ENCODE results near the gene KCNG2.

The KCNG2 gene

DNA sequence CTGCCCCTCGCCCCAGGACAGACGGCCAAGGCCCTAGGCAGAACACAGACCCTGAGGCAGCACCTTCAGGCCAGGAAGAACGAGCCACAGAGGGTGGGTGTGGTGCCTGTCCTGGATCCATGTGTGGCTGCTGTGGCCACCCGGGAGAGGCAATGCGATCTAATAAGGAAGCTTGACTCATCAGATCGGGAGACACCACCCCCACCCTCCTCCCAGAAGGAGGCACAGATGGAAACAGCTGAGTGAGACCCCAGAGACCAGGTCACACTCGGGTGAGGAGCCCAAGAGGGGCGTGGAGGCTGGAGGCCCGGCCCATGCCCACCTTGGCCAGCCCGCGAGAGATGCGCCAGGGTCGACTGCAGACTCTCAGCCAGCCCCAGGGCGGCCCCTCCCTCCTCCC is 20.3 kb downstream of the KCNG2 start:
- no peak for DNase-seq (ENCODE audit: low read depth in 2 of 3, low spot score in 1 of 3)

DNA sequence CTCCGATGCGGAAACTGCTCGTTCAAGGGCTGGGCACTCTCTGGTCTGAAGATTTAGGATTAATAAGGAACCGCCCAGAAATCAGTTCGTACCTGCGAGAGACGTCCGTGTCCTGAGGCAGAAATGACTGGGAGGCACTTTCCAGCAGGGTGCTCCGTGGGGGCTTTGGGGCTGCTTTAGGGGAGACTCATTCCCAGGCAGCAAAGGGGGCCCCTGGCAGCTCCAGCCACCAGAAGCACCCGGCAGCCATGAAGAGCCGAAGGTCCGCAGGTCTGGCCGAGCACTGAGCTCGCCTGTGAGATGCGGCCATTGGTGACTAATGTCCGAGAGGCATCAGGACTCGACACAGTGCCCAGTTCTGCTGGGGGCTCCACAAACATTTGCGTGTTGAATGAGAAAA is 20.9 kb downstream of the KCNG2 start:
- DNase-seq (ENCODE audit: low read depth in 2 of 3, low spot score in 1 of 3): no peak

DNA sequence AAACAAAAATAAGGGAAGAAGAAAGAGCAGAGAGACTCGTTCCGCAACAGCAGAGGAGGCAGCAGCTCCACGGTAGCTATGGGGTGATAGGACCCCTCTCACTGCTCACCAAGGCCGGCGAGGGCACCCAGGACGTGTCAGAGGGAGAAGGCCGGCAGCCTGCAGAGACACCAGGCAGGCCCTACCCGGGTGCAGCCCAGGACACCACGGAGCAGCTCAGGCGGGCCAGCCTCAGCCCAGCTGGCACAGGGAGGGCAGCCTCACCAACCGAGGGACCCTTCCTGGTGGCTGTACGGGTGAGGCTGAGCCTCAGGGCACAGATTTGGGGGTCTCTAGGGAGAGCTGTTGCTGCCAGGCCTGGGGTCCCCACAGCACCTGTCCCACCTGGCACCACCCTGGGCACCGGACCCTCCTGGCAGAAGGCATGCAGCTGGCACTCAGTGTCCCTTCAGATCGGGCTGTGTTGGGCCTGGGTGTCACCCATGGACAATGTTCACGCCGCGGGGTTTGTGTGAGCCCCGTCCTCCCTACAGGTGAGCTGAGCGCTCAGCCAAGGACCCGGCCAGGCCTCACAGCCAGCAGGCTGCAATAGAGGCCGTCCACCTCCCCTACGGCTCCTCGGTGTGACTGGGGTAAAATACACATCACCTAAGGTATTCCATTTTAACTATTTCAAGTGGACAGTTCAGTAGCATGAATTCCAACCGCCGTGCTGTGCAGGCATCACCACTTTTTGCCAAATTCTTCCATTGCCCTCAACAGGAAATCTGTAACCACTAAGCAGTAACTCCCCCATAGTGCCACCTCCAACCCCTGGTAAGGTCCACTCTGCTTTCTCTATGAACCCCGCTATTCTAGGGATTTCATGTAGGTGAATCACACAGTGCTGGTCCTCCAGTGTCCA is 21.6 kb downstream of the KCNG2 start:
- no peak for DNase-seq (ENCODE audit: low read depth in 2 of 3, low spot score in 1 of 3)

DNA sequence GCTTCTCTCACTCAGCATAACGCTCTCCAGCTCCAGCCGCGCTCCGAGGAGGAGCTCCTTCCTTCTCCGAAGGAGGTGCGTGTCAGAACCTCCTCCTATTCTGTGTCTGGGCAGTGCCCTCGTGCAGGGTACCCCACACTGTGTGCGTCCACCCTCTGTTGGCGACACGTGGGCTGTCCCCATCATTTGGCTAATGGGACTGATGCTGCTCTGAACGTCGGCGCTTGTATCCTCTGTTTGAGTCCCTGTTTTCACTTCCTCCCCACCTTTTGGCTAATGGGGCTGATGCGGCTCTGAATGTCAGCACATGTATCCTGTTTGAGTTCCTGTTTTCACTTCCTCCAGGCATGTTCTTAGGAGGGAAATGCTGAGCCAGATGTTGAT is 22.2 kb downstream of the KCNG2 start:
- no peak for DNase-seq (ENCODE audit: low read depth in 2 of 3, low spot score in 1 of 3)

DNA sequence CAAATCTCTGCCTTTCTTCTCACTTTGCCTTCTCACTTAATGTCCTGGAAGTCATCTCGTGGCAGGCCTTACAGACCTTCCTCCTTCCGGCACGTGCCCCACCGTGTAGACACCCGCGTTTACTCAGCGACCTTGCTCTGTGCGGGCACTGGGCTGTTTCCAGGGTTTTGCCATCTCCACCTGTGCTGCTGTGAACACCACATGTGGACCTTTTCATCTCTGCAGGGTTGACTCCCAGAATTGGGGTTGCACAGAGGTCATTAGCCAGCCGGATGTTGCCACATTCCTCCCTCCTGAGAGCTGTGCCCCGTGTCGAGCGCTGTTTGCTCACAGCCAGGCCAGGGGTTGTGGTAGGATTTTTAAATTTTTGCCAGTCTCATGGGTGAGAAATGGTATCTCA is 25.4 kb downstream of the KCNG2 start:
- no peak for DNase-seq (ENCODE audit: low read depth in 2 of 3, low spot score in 1 of 3)

DNA sequence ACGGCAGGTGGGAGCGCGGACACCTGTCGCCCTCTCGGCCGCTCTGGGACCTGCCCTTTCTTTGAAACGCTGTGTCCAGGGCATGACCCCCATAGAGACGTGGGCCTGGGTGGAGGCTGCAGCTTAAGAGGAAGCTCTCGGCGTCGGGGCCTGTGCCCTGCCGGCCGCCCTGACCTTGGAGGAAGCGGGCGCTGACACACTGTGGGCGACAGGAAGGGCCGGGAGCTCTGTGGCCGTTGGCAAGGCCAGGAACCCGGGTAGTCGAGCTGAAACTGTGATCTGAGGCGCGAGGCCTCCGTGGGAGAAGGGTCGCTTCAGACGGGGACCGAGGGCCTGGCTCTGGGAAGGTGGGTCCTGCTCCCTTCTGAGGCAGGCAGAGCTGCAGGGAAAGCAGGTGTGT is 28.2 kb downstream of the KCNG2 start:
- no peak for DNase-seq (ENCODE audit: low read depth in 2 of 3, low spot score in 1 of 3)

DNA sequence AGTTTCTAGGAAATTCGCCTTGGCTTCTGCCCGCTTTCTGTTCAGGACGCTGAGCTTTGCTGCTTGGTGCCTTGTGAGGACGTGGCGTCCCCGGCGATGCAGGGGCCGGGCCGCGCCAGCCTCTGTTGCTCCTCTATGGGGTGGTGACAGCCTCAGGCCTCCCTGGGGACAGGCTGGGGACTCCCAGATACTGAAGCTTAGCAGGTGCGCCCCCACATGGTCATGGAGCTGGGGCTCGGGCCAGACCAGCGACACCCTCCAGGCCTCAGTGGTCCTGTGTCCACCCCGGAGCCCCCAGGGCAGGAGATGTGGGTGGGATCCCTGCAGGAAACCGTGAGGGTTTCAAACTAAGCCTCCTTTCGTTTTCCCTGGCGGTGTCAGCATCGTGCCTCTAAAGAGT is 29.2 kb downstream of the KCNG2 start:
- DNase-seq (ENCODE audit: low read depth in 2 of 3, low spot score in 1 of 3): no peak

DNA sequence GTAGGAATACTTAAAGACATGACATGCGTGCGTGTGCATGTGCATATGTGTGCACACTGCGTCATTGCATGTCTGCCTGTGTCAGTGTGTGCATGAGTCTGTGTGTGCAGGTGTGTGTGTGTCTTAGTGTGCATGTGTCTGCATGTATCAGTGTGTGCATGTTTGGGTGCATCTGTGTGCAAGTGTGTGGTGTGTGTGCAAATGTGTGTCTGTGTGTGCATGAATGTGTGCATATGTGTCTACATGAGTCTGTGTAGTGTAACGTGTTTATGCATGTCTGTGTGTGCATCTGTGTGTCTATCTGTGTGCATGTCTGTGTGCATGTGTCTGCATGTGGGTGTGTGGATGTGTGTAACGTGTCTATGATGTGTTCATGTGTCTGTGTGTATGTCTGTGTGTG is 30.5 kb downstream of the KCNG2 start:
- DNase-seq (ENCODE audit: low read depth in 2 of 3, low spot score in 1 of 3): no peak

DNA sequence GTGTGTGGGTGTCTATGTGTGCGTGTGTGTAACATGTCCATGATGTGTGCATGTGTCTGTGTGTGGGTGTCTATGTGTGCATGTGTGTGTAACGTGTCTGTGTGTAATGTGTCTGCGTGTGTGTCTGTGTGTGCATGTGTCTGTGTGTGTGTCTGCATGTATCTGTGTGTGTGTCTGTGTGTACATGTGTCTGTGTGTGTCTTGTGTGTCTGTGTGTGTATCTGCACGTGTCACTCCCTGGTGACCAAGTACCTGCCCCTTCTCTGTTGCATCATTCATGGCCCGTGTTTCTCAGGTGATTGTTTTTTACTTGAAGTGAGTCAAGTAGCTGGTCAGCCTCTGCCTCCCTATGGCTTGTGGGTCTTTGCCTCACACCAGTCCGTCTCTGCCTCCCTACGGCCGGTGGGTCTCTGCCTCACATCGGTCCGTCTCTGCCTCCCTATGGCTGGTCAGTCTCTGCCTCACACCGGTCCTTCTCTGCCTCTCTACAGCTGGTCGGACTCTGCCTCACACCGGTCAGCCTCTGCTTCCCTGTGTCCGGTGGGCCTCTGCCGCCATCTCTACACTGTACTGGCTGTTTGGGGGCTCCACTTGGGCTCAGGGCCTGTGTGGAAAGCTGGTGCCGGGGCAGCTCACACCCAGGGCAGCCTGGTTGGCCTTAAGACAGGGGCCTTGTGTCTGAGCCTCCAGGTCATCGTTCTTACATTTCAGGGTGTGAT is 31.6 kb downstream of the KCNG2 start:
- no peak for DNase-seq (ENCODE audit: low read depth in 2 of 3, low spot score in 1 of 3)

DNA sequence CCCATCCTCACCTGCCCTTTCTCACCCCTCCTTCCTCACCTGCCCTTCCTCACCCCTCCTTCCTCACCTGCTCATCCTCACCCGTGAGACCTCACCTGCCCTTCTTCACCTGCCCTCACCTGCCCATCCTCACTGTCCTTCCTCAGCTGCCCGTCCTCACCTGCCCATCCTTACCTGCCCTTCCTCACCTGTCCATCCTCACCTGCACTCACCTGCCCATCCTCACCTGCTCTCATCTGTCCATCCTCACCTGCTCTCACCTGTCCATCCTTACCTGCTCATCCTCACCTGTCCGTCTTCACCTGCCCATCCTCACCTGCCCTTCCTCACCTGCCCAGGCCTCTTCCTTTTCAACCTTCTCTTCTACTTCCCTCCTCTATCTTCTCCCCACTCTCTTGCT is 34.4 kb downstream of the KCNG2 start:
- DNase-seq (ENCODE audit: low read depth in 2 of 3, low spot score in 1 of 3): no peak

DNA sequence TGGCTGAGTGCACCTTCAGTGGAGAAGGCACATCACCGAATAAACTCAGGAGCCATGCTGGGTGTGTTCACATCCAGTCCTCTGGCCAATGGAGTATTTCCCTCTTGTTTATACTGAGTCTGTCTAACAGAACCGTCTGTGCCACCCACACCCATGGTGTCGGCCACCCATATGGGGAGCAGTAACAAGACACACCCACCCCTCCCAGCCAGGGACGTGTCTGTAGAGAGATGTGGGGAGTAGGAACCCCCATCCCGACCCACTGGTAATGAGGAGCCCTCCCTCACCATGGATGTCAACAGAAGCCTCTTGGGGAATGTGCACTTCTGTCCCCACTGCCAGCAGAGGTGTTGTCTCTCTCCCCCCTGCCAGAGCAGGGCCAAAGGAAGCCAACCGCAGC is 37.1 kb downstream of the KCNG2 start:
- DNase-seq (ENCODE audit: low read depth in 2 of 3, low spot score in 1 of 3): no peak

DNA sequence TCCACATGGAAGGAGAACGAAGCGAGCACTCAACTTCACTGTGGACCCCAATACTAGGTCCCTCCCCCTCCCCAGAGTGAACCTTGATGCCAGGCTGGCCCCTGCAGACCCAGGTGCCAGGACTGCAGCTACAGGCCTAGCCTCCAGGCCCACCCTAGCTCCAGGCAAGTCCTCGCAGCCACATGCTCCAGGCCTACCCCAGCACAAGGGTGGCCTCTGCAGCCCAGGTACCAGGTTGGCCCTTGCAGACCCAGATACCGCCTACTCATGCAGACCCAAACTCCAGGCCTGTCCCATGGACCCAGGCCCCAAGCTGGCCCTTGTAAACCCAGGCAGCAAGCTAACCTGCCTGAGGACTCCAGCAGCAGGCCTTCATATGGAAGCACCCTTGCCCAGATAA is 44.2 kb downstream of the KCNG2 start:
- no peak for DNase-seq (ENCODE audit: low read depth in 2 of 3, low spot score in 1 of 3)

DNA sequence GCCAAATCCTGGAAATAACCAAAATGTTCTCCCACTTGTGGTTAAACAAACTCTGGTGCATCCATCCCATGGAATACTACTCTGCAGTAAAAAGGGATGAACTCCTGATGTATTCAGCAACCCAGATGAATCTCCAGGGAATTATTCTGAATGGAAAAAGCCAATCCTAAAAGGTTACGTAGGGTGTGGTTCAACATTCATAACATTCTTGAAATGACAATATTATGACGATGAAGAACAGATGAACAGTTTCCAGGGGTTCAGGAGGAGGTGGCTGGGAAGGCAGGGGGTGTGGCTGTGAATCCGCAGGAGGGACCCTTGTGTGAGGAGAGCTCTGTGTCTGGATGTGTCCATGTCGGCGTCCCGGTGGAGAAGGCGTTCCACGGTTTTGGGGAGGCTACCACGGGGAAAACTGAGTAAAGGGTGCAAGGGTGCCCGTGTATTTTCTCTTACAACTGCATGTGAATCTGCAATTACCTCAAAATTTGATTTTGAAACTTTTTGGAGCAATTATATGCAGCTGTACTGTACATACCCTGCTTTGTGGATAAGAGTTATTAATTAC is 47.3 kb downstream of the KCNG2 start:
- no peak for DNase-seq (ENCODE audit: low read depth in 2 of 3, low spot score in 1 of 3)

DNA sequence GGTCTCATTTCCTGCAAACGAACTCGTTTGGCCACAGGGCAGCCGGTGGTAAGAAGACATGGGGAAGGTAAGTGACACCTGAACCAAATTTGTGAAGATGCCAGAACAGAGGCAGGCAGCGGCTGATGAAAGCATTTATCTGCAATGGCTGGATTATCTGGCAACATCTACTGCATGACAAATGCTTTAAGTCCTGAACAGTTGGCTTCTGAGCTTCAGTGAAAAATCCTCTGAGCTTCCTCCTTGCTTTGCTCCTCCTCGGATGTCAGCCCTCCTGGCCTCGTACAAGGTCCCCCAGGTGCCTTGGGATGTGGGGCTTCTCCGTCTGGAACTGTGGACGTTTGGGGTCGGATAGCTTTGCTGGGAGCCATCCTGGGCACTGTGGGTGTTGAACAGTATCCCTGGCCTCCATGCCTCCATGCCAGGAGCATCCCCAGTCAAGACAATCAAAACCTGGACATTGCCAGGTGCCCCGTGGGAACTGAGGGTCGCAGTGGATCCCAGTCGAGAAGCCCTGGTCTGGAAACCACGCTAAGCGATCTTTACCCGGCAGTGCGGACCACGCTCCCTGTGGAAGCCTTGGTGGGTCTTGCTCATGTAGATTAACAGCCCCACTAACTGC is 49.3 kb downstream of the KCNG2 start:
- DNase-seq (ENCODE audit: low read depth in 2 of 3, low spot score in 1 of 3): no peak

DNA sequence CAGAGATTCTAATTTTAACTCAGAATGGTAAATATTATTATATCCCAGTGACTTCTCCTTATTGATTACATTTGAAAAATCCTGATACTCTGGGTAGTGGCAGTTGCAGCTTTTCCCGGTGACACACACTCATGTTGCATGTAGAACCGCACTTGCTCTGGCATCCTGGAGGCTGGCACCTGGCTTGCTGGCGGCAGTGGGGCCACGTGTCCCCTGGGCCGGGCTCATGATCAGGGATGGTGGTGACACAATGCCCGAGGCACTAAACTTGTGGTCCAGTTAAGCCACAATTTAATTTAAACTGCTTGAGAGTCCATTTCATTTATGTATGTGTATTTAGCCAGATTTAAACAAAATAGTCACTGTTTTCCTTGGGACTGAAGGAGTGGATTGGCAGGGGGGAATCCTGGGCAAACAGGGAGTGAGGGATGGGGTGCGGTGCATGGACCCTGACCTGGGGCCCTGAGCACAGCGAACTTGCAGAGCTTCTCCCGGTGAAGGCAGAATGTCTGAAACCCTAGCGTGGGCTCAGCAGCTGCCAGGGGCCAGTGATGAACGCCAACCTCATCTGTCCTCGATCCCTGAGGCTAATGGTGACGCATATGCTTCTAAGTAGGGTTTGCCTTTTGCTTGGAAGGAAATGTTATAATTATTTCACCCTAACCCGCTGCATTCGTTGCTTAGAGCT is 50.0 kb downstream of the KCNG2 start:
- no peak for DNase-seq (ENCODE audit: low read depth in 2 of 3, low spot score in 1 of 3)

DNA sequence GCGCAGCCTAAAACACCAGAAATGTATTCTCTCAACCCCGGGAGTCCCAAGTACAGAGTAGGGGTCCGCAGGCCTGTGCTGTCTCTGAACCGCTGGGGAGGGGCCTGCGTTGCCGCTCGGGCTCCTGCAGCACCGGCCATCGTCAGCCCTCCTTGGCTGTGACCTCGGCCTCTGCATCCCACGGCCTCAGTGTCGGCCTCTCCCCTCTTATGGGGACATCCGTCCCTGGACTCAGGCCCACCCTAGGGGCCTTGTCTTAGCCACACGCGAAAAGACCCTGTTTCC is 50.5 kb downstream of the KCNG2 start:
- no peak for DNase-seq (ENCODE audit: low read depth in 2 of 3, low spot score in 1 of 3)

DNA sequence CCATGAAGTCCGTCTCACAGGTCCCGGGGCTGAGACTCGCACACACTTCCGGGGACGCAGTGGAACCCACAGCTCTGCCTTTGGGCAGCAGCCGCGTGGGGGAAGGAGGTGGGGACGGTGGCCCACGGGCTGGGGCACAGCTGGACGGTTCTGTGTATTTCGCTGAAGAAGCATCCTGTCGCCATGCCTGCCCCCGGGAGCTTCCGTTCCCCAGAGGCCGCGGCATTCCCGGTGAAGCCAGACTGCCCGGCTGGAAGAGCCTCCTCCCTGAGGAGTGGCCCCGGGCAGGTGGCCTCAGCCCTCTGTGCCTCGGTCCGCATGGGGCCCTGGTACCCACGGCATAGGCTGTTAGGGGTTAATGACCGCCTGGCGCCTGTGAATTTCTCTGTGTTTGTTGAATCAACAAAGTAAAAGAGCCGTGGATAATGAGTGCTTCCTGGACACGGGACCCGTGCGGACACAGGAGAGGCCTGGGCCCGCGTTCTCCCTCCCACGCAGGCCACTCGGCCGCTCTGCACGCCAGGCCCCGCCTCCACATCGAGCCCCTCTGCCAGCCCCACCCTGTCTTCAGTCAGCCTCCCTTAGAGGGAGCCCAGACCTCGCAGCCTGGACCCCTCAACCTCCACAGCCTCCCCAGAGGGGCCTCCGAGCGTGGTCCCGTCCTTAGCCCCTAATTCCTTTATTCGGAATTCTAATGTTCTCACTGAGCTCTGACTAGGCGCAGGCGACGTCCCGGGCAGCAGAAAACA is 51.0 kb downstream of the KCNG2 start:
- no peak for DNase-seq (ENCODE audit: low read depth in 2 of 3, low spot score in 1 of 3)

DNA sequence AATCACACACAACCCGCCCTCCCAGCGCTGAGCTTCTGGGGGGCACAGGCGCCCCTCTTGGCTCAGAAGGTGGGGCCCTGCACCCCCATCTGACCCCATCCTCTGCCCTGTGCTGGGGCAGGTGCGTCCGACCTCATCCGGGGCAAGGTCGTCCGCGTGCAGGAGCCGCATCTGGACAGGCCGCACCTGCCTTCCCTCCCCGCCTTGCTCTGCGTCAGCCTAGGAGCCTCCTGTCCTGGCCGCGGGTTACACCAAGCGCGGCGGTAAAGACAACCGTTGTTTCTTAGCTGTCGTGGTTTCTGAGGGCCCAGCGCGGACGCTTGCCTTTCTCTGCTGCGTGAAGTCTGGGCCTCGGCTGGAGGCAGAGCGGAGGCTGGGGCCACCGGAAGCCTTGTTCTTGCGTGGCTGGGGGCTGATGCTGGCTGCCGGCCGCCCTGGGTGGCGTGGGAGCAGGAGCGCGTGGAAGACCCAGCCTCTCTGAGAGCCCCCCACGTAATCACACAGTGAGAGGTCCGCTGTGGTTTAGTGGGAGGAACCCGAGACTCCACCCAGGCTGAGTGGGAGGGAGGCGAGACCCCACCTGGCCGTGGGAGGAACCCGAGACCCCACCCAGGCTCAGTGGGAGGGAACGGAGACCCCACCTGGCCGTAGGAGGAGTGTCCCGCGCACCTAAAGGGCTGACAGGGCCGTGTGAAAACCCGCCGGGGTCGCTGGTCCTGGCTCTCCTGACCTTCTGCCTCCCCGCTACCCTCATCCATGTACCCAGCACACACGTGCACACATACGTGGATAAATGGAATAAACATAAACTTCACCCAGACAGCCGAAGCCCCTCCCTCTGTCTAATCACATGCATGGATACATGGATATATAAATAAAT is 51.8 kb downstream of the KCNG2 start:
- no peak for DNase-seq (ENCODE audit: low read depth in 2 of 3, low spot score in 1 of 3)

DNA sequence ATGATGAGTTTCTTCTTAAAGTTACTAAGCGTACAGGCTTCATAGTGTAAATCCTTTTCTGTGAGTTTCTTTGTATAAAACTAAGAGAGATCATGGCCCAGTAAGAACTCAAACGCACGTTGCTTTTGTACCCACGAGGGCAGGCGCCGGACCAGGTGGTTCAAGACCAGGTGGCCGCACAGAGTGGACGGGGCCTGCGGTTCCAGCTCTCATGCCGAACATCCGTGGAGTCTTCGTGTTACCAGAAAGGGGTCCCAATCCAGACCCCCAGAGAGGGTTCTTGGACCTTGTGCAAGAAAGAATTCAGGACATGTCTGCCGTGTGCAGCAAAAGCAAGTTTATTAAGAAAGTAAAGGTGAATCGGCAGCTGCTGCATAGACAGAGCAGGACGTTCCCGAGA is 53.0 kb downstream of the KCNG2 start:
- no peak for DNase-seq (ENCODE audit: low read depth in 2 of 3, low spot score in 1 of 3)

DNA sequence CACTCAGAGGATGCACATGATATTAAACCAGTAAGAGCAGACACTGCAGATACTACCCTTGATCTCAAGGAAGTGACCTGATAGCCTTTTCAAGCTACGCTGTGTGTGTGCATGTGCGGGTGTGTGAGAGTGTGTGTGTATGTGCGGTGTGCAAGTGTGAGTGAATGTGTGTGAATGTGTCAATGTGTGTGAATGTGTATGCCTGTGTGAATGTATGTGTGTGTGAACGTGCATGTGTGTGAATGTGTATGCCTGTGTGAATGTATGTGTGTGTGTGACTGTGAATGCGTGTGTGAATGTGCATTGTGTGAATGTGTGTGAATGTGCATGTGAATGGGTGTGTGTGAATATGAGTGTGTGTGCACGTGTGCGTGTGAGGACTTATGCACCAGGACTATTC is 53.8 kb downstream of the KCNG2 start:
- DNase-seq (ENCODE audit: low read depth in 2 of 3, low spot score in 1 of 3): no peak
